HG02870 (cell line): ENCODE results near the gene CACNA1H.

Source experiments
- ATAC-seq: cut with Tn5 transposase; IDR thresholded peaks from one replicate; pipeline ENCODE4 v1.9.1; 2021; ENCODE audit warnings: mild to moderate bottlenecking, moderate library complexity; ENCODE audit not compliant: unreplicated experiment

Gene CACNA1H

GRCh38 chr16:1121601-1122397 is 31.1 kb upstream of the CACNA1H start:
- ATAC-seq: no peak

- no peak for ATAC-seq
Measured at GRCh38 chr16:1122398-1122765, 30.5 kb upstream of the CACNA1H start.

DNA sequence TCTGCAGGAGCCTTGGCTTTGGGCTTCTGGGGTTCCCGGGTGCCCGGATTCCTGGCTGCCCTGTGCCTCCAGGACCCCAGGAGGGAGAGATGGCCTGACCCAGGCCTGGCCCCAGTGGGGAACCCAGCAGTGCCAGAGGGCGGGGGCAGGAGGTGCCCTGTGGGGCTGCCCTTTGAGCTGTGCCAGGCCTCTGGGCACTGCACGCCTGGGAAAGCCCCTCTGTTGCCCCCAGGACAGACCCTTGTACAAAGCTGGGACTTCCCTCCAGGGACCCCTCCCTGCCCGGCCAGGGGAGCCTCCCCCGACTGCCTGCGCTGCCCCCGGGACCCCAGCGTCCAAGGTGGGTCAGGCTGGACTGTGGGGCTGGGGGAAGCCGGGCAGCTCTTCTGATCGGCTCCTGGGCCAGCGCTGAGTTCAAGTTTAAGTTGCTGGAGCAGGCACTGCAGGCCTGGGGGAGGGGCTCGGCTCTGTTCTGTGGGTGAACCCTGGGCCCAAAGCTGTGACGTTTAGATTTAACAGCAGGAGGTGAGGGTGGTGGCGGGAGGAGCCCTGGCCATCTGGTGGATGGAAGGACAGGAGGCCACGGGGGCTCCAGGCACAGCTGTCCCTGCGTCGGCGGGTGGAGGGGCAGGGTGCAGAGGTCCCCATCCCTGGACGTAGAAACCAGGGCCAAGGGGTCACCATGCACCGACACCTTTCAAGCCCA is 29.2 kb upstream of the CACNA1H start:
- no peak for ATAC-seq

GRCh38 chr16:1124291-1124690 is 28.6 kb upstream of the CACNA1H start:
- no peak for ATAC-seq

- ATAC-seq: no peak
Measured at GRCh38 chr16:1124795-1125194, 28.1 kb upstream of the CACNA1H start.

GRCh38 chr16:1125471-1125870 is 27.4 kb upstream of the CACNA1H start:
- no peak for ATAC-seq

- no peak for ATAC-seq
Measured at GRCh38 chr16:1126044-1126443, 26.9 kb upstream of the CACNA1H start.

DNA sequence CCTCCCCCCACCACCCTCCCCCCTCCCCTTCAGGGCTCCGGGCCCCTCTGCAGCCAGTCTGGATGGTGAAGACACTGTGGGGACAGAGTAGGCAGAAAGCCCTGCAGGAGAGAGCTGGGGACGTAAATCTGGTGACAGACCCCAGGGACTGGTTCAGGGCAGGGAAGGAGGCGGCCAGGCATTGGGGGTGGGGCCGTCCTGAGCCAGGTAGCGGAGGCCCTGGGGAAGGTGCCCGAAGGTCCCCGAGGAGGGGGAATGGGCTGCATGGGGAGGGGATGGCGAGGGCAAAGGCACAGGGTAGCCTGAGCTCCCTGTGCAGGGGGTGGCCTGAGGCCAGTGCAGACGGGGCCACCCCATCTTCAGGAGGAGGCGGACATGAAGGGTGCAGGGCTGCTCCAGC is 26.3 kb upstream of the CACNA1H start:
- ATAC-seq: no peak

DNA sequence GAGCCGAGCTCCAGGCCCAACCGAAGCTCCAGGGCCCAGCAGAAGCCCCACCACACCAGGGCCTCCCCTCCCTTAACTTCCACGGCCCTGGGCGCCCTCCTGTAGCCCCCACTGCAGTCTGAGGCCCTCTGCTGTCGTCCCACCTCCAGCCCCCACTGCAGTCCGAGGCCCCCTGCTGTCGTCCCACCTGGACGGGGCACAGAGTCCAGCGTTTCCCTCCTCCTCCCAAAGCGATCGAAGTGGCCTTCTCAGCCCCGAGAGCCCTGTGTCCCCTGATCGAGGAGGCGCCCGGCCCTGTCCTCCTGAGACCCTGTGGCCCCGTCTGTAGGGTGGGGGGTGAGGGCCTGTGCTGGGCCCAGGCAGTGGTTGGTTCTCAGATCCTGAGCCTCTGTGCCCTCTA is 25.8 kb upstream of the CACNA1H start:
- no peak for ATAC-seq

- ATAC-seq: no peak
Measured at GRCh38 chr16:1127971-1128715, 24.8 kb upstream of the CACNA1H start.

- ATAC-seq: no peak
Measured at GRCh38 chr16:1129106-1129960, 23.6 kb upstream of the CACNA1H start.

DNA sequence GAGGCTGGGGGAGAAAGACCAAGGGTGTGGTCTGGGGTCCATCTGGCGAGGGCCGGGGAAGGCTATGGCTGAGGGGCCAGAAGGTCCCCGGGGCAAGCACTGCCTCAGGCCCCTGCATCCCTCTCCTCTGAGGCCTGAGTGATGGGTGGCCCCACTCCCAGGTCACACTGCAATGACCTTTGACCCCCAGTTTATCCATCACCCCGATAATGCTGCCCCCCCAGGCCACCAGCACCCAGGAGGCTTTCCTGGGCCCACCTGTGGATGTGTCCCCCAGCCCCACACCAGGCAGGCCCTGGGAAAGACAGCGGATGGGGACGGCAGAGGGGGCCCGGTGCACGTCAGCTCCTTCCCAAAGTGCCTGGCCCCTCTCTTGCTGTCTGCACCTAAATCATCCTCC is 22.5 kb upstream of the CACNA1H start:
- ATAC-seq: no peak

DNA sequence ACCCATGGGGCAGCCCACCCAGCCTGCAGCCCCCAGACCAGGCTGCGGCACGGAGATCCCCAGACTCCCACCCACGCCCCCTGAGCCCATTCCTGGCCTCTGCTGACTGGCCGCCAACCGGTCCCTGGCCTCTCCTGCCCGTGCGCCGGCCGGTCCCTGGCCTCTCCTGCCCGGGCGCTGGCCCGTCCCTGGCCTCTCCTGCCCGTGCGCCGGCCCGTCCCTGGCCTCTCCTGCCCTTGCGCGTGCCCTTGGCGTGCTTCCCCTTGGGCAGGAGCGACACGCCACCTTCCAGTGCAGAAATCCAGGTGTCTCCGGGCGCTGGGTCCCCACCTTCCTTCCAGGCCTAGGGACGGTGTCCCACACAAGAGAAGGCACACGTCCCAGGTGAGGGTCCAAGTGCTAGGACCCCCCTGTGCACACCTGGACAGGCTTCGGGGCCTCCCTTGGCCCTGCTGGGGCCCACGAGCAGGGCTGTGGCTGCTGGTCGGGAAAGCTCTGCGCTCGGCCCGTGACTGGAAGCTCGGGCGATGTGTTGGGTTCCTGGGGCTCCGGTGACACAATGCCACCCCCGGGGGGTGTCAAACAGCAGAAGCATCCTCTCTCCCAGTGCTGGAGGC is 21.4 kb upstream of the CACNA1H start:
- no peak for ATAC-seq

DNA sequence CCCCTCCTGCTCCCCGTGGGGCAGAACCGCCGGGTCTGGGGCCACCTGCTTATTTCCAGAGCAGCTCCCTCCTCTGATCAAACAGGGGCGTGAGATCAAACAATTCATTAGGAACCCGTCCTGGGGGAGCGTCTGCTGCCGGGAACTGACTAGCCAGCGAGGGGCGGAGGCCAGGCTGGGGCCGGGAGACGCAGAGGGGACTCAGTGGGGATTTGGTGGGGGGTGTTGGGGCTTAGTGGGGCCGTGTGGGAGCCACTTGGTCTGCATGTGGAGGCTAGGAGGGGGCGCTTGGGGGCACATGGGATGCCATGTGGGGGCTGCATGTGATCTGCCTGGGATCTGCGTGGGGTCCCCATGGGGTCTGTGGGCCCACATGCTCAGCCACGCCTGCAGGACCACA is 20.5 kb upstream of the CACNA1H start:
- no peak for ATAC-seq

- ATAC-seq: no peak
Measured at GRCh38 chr16:1133271-1133670, 19.6 kb upstream of the CACNA1H start.

DNA sequence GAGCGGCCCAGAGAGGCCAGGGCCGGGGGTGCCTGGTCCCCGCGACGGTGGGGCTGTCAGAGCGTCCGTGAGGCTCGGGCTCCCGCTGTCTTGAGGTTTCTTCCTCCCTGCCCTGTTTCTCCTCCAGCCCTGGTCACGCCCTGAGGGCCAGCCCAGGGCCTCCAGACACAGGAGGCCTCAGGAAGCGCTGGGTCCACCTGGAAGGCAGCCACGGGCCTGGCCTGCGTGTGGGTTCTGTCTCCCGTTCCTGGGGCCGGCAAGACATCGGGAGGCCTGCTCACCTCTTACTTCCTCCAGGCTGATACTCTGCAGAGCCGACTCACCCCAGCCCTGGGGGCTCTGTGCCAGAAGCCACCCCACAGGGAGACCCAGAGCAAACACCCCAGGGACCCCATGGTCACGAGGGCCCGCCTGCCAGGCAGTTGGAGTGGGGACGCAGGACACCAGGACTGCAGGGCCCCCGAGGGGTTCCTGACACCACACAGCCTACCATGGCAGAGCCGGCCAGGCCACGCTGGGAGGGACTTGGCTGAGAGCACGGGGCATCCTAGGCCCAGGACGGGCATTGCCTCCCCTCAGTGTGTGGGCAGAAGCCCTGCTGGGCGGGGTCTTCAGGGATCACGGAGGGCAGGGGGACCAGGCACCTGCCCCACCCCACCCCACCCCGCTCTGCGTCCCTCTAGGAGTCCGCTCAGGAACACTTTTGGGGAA is 18.9 kb upstream of the CACNA1H start:
- no peak for ATAC-seq

DNA sequence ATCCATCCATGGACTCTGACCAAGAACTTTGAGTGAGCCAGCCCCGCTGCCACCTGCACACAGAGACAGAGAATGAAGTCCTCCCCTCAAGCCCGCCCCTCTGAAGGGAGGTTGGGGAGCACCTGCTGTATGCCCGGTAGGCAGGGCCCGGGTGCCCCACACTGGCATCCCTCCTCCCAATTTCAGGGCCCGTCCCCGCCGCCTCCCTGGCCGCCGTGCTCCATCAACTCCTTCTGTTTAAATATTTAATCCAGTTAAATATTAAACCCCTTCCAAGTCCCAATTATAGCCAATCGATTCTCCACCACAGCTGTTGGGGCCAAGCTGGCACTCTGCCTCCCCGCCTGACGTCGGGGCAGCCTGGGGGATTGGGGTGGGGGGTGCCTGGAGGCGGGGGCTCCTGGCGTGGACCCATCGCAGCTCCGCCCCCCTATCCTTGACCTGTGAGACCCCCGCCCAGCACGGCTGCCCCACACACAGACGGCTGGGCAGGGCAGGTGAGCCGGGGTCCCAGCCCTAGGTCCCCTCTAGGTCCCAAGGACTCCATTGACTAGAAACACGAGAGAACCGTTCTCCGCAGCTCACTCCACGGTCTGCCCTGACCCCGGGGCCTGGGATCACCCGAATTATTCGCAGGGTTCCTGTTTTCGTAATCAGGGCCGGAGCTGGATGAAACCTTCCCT is 18.0 kb upstream of the CACNA1H start:
- ATAC-seq: no peak

GRCh38 chr16:1135459-1135825 is 17.5 kb upstream of the CACNA1H start:
- no peak for ATAC-seq

GRCh38 chr16:1137604-1138003 is 15.3 kb upstream of the CACNA1H start:
- no peak for ATAC-seq
